ELR (cell line): ENCODE results near the gene SPACA6.

ENCODE experiments used
- DNase-seq: peaks from one replicate; pipeline ENCODE4 v3.0.0-alpha.2; 2015; ENCODE audit warnings: low read depth

SPACA6 gene

GRCh38 chr19:51689751-51690453 is 3.2 kb upstream of the SPACA6 start:
- peak; percentile 43 for DNase-seq

DNA sequence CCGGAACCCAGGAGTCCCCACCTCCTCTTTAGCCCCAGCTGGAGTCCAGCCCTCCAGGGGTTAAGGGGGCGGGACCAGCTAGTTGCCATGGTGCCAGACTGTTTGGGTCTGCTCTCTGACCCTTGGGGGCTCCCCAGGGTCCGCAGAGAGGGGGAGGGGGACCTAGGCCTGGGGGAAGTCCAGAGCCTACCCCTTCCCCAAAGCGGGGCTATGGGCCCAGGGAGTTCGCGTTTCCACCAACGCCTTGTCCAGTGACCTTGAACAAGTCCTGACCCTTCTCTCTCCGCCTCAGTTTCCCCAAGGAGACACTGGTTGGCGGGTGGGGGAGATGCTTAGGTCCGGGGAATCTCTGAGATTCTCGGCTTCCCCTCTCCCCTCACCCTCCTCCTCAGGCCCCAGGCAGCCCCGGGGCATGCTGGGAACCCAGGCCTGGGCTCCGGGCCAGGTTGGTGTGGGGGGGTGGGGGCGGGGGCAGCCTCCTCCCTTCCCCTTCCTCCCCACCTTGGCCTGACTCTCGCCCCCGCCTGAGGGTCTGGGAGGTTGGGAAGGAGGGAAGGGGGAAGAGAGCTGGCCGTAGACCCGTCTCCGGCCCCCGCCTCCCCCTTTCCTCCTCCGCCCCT is 2.6 kb upstream of the SPACA6 start:
- peak; percentile 61 for DNase-seq

- peak; percentile 35 for DNase-seq
These were observed 2.0 kb upstream of the SPACA6 start for GRCh38 chr19:51691074-51691583.

DNA sequence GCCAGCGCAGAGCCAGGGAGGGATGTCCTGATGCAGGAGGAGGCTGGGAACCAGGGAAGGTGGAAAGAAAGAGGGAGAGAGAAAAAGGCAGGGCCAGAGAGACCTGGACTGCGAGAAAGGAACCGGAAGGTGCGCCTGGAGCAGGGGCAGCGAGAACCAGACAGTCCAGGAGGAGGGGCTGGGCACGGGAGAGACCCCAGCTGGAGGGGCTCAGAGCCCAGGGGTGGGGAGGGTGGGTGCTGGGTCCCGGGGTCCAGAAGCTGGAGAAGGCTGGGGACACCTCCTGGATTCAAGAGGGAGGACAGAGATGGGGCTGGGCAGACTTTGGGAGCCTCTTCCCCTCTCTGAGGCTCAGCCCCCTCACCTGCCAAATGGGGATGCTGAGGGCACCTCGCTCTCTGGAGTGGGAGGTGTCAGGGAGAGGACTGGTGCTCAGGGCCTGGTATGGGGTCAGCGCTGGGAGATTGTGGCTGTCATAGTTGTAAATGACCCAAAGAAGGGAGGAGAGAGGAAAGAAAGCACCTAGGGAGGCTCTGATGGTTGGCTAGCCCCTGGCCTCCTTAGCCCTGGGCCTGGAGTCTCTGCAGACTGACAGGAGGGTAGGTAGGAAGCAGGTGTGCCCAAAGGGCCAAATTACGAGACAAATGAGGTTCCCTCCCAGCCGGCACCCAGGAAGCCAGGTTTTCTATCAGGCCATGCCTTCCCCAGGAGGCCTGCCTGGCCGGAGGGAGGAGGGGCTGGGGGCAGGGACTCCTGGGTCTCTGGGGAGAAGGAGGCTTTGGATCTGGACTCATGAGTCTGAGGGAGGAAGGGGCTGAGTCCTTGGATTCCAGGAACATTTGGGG is 1.3 kb upstream of the SPACA6 start:
- DNase-seq, result no peak

GRCh38 chr19:51692468-51692867 is 662 bp upstream of the SPACA6 start:
- DNase-seq, result no peak

- DNase-seq, result no peak
These were observed 689 bp downstream of the SPACA6 start for GRCh38 chr19:51693819-51694218.

DNA sequence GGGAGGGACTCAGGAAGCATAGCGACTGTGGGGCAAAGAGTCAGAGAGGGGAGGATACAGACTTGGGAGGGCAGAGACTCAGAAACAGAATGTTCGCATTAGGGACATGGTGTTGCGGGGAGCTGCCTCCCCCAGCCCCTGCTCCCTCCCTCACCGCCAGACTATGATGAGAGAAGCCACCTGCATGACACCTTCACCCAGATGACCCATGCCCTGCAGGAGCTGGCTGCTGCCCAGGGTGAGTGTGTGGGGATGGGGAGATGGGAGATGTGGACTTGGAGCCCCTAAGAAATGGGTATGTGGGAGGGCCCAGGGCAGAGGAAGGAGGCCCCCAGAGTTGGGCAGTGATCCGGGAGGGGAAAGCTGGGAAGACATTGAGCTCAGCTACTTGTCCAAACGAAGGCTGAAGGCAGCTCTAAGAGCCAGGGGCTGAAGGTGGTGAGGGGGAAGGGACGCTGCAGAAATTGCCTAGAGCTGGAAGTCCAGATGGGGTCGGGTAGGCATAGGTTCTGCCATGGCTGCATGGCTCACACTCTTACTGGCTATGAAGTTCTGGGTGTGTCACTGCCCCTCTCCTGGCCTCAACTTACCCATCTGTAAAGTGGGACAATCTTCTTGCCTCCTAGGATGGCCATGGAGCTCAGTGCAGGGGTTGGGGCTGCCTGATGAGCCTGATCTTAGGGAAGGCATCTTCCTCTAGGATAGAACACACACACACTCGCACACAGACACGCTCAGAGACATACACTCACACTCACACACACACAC is 1.4 kb downstream of the SPACA6 start:
- DNase-seq, result no peak

DNA sequence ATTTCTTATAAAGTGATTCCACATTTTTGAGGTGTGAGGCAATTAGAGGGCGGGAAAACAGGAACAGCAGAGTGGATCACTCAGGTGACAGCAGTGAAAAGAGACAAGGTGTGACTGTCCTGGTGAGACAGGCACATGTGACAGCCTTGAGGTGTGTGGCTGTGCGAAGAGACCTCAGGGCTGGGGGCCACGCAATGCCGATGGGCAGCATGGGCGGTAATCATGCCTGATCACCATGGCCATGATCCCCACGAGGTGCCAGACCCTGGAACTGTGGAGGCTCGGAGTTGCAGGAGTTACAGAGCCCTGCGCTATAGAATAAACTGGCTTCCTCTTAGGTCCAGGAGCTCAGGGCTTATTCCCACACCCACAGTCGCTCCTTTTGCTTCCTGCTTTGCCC is 2.0 kb downstream of the SPACA6 start:
- DNase-seq, result no peak

DNA sequence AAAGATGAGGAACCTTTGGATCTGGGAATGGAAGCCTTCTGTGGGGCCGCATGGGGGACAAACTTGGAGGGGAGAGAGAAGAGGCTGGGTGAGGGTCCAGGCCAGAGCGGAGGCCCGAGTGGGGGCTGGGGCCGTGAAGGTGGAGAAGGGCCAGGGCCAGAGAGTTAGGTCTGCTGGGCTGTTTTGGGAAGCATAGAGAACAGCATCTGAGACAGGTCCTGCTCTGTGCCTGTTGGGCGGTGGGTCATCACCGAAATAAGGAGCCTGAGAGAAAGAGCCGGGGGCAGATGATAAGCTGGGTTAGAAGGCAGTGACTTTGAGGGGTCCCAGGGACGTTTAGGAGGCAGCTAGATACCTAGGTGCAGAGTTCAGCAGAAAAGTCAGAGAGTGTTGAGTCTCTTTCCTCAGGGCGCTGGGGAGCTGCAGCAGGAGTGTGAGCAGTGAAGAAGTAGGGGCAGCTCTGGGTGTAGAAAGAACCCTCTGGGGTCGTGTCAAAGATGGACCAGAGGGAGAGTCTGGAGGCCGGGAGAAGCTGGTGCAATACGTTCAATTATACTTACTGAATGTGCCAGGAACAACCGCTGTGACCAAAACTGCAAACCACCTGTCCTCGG is 2.7 kb downstream of the SPACA6 start:
- no peak for DNase-seq

GRCh38 chr19:51696606-51697005 is 3.5 kb downstream of the SPACA6 start:
- no peak for DNase-seq

- no peak for DNase-seq
These were observed 4.1 kb downstream of the SPACA6 start for GRCh38 chr19:51697169-51697776.

DNA sequence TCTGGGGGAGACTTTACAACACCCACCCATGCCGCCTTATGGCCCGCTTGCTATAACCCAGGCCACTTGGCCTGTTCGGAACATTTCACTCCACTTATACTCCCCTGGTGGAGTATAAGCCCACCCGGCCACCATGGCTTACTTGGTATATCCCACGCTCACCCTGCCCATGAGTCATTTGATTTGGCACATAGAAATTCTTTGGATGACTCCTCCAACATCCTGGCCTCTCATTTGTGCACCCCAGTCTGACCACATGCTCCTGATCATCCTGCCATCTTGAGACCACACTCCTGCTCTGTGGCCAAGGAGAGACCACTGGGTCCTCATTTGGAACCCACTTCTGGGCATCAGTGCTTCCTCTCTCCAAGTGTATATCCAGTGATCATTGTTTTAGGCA is 5.2 kb downstream of the SPACA6 start:
- peak; percentile 66 for DNase-seq

DNA sequence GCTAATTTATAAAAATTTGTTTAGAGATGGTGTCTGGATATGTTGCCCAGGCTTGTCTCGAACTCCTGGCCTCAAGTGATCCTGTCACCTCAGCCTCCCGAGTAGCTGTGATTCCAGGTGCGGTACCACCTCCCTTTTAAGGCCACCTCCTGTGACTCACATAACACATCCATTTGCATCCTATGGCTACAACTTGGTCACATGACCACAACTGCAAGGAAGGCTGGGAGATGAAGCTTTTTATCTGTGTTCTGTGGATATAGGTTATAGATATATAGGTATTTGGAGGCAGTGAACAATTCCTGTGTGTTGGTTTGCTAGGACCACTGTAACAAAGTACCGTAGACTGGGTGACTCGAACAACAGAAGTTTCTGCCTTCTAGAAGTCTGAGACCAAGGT is 6.0 kb downstream of the SPACA6 start:
- no peak for DNase-seq

DNA sequence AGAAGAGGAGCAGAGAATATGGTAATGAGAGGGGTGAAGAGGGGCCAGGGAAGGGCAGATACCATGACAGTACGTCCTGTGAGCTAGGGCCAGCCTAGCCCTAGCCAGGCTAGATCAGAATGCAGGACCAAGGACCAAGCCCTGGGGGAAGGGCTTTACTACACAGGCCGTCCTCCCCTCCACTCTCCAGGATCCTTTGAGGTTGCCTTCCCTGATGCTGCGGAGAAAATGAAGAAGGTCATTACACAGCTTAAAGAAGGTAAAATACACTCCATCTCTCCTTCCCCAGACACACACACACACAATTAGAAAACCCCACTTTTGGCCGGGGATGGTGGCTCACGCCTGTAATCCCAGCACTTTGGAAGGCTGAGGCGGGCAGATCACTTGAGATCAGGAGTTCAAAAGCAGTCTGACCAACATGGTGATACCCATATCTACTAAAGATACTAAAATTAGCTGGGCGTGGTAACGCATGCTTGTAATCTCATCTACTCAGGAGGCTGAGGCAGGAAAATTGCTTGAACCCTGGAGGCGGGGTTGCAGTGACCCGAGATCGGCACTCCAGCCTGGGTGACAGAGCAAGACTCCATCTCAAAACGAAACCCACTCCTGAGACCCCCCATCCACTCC is 8.5 kb downstream of the SPACA6 start:
- no peak for DNase-seq

DNA sequence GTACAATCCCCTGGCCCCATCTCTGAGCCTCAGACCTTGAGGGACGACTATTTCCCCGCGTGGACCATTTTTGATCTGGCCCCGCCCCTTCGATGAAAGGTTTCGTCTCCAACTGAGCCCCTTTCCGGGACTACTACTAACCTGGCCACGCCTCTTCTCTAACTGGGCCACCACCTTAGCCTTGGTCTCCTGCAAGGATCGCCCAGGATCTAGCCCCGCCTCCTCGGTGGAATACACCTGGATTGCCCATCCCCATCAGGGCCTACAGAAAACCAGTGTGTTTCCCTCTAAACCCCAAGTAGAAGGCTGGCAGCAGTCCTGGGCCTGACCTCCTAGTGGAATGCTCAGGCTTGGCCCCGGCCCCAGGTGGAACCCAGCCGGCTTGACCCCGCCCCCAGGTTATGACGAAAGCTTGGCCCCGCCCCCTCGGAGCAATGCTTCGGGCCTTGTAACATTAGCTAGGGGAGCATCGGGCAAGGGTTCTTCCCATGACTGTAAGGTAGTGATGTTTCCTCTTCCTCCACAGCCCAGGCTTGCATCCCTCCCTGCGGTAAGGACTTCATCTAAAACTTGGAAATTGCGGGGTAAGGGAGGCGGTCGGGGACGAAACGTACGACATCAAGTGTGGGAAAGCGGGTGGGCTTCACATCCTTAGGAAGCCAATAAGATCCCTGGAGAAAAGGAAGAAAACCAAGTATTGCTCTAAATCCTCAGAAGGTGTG is 9.1 kb downstream of the SPACA6 start:
- peak; percentile 48 for DNase-seq

DNA sequence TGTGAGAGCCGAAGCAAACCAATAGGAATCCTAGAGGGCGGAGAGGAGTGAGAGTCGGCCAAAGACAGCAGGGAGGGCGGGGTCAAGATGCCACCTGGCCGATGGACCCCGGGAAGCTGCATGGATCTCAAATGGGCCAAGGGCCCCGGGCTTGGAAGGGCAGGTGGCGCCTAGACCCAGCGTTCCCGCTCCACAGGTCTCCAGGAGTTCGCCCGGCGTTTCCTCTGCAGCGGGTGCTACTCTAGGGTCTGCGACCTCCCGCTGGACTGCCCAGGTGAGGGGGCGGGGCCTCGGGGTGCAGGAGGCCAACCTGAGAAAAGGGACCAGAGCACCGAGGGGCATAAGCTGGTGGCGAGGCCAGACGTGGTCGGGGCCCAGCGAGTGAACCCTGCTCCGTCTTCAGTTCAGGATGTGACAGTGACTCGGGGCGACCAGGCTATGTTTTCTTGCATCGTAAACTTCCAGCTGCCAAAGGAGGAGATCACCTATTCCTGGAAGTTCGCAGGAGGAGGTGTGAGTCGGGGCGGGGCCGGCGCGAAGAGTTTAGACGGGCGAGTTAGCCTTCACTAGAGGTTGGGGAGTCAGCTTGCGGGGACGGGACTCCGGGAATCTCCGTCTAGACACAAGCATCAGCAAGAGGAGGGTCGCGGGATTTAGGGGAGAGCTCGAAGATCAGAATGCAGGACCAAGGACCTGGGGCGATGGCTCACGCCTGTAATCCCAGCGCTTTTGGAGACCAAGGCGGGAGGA is 9.9 kb downstream of the SPACA6 start:
- DNase-seq, result no peak

DNA sequence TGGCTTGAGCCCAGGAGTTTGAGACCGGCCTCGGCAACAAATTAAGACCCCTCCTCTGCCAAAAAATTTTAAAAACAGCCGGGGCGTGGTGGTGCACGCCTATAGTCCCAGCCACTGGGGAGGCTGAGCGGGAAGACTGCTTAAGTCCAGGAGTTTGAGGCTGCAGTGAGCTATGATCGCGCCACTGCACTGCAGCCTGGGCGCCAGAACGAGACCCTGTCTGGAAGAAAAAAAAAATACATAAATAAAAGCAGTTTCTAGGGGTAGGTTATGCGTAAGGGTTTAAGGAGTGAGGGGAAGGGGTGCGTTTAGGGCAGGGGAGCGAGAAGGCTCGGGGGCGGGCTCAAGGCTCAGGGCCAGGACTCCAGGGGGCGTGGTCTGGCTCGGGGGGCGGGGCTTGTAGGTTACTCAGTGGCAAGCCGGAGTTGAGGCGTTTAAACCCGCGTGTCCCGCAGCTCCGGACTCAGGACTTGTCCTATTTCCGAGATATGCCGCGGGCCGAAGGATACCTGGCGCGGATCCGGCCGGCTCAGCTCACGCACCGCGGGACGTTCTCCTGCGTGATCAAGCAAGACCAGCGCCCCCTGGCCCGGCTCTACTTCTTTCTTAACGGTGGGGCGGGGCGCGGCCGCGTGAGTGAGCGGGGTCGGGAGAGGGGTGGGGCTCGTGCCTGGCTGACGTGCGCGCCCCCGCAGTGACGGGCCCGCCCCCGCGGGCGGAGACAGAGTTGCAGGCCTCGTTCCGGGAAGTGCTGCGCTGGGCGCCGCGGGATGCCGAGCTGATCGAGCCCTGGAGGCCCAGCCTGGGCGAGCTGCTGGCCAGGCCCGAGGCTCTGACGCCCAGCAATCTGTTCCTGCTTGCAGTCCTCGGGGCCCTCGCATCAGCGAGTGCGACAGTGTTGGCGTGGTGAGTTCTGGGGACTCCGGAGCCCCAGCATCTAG is 10.7 kb downstream of the SPACA6 start:
- peak; percentile 90 for DNase-seq

GRCh38 chr19:51704626-51705025 is 11.5 kb downstream of the SPACA6 start:
- DNase-seq, result no peak
